ENCODE measurements around the gene THUMPD3. TPM values are rescaled to one million over a fixed set of nuclear protein-coding genes. Genes with fewer than 3 reads are reported as not detected.

THUMPD3 gene
- total RNA-seq, 2 experiments from 2014 or later: 45.8 to 55.1 TPM

- ChIA-PET CTCF (interaction anchor here (0.9 to 1.8 kb wide), 2 partner anchors 9 to 15 kb away, joined by 4 read pairs; no protein-coding TSS in a partner anchor), POLR2A (interaction anchor here (0.8 to 1.2 kb wide), 2 partner anchors 31 to 47 kb away, joined by 3 read pairs; partner anchors contain the start of gene THUMPD3)
- no peak overlapping the region for H3K4me3 Mint-ChIP-seq
- H3K4me1 Mint-ChIP-seq (ENCODE audit: low read depth): peaks cover 40% of the 10 kb centered on the region
- no peak for DNase-seq
- H3K27me3 Mint-ChIP-seq (ENCODE audit: low read depth): no peaks in the 10 kb centered on the region
- peaks cover 43% of the 10 kb centered on the region for H3K36me3 Mint-ChIP-seq (ENCODE audit: low read depth)
- no peak for ATAC-seq
- peaks cover 13% of the 10 kb centered on the region for H3K9me3 Mint-ChIP-seq (ENCODE audit: insufficient read depth)
- H3K27ac Mint-ChIP-seq: no peak overlapping the region
Measured at GRCh38 chr3:9409981-9410854, 47.4 kb downstream of the THUMPD3 start.

DNA sequence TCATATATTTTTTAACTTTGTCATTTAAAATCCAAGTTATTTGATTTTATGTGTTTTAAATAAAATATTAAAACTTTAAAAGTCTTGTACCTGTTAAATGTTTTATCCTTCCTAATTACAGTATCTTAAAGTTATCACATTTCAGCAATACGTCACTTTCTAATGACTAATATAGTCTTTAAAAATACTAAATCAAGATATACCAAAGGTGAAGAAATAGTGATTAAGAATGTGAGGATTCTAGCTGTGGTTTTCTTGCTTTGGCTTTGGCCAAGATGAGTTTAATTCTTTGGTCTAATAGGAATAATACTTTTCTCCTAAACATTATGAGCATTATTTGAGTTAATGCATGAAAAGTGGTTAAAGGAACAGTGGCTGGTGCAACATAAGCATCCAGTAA lies 48.4 kb downstream of the THUMPD3 start:
- POLR2A ChIA-PET: interaction anchor here (1.2 kb wide), 1 partner anchor 48 kb away, joined by 3 read pairs; the partner anchor contains the start of gene THUMPD3
- CTCF ChIA-PET: interaction anchor here (1.8 kb wide), 1 partner anchor 16 kb away, joined by 4 read pairs; no protein-coding TSS in a partner anchor
- no peak for ATAC-seq
- Mint-ChIP-seq H3K36me3 (ENCODE audit: low read depth) (peaks cover 44% of the 10 kb centered on the region), H3K4me3 (no peak overlapping the region), H3K9me3 (ENCODE audit: insufficient read depth) (peaks cover 13% of the 10 kb centered on the region), H3K27ac (no peak overlapping the region), H3K4me1 (ENCODE audit: low read depth) (peaks cover 34% of the 10 kb centered on the region), H3K27me3 (ENCODE audit: low read depth) (no peaks in the 10 kb centered on the region)
- no peak for DNase-seq

- H3K36me3 Mint-ChIP-seq (ENCODE audit: low read depth): peaks cover 40% of the 10 kb centered on the region
- POLR2A ChIA-PET: no interaction called here
- H3K4me3 Mint-ChIP-seq: no peak overlapping the region
- CTCF ChIA-PET: no interaction called here
- H3K9me3 Mint-ChIP-seq (ENCODE audit: insufficient read depth): peaks cover 13% of the 10 kb centered on the region
- DNase-seq (no peak), ATAC-seq (no peak)
- no peaks in the 10 kb centered on the region for H3K27me3 Mint-ChIP-seq (ENCODE audit: low read depth)
- peaks cover 30% of the 10 kb centered on the region for H3K4me1 Mint-ChIP-seq (ENCODE audit: low read depth)
- no peak overlapping the region for H3K27ac Mint-ChIP-seq
Measured at GRCh38 chr3:9412293-9412692, 49.4 kb downstream of the THUMPD3 start.

DNA sequence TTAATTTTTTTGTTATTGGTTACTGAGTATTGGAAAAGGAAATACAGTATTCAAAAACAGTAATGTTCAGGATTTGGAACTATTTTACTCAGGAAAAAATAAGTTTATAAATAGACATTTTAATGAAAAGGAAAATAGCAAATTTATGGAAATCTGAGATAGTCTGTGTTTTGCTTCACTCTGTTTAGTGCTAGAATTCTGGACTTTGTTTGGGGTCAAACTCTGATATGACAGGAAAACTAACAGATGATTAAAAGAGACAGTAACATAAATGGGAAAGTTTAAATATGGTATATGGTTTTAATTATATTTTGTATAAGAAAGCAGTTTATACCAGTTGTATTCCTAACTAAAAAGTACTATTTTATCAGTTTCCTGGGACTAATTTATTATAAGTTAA lies 52.0 kb downstream of the THUMPD3 start:
- ChIA-PET CTCF (no interaction called here), POLR2A (interaction anchor here (0.6 to 1.0 kb wide), 2 partner anchors 12 to 234 kb away, joined by 3 read pairs; partner anchors contain the start of gene MTMR14)

DNA sequence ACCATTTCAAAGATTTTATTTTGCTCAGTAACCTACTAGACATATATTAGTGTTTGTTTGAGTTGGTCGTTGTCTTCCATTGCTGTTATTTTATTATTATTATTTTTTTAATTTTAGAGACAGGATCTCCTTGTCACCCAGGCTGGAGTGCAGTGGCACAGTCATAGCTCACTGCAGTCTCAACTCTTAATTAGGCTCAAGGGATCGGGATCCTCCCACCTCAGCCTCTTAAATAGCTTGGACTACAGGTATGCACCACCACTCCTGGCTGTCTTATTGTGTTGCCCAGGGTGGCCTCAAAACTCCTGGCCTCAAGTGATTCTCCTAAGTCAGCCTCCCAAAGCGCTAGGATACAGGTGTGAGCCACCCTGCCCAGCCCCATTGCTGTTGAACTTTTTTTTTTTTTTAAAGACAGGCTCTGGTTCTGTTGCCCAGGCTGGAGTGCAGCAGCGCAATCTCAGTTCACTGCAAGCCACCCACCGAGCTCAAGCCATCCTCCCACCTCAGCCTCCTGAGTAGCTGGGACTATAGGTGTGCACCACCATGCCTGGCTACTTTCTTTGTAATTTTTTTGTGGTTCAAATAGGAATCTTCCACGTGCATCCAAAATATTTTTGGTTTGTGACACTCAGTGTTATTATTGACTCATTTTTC lies 52.8 kb downstream of the THUMPD3 start:
- POLR2A ChIA-PET: interaction anchor here (0.6 to 2.3 kb wide), 4 partner anchors 12 to 234 kb away, joined by 3 to 15 read pairs (median 4); partner anchors contain the start of genes MTMR14, SETD5 and THUMPD3
- no peak overlapping the region for H3K27ac Mint-ChIP-seq
- no peaks in the 10 kb centered on the region for H3K27me3 Mint-ChIP-seq (ENCODE audit: low read depth)
- CTCF ChIA-PET: interaction anchor here (0.9 kb wide), 1 partner anchor 12 kb away, joined by 3 read pairs; no protein-coding TSS in a partner anchor
- ATAC-seq (no peak), DNase-seq (no peak)
- H3K36me3 Mint-ChIP-seq (ENCODE audit: low read depth): peaks cover 26% of the 10 kb centered on the region
- H3K4me1 Mint-ChIP-seq (ENCODE audit: low read depth): peaks cover 26% of the 10 kb centered on the region
- peaks cover 5% of the 10 kb centered on the region for H3K9me3 Mint-ChIP-seq (ENCODE audit: insufficient read depth)
- no peak overlapping the region for H3K4me3 Mint-ChIP-seq

More for the DNA sequence above, 52.0 kb downstream of the THUMPD3 start:
- peaks cover 5% of the 10 kb centered on the region for H3K9me3 Mint-ChIP-seq (ENCODE audit: insufficient read depth)
- H3K4me3 Mint-ChIP-seq: no peak overlapping the region
- no peaks in the 10 kb centered on the region for H3K27me3 Mint-ChIP-seq (ENCODE audit: low read depth)
- H3K4me1 Mint-ChIP-seq (ENCODE audit: low read depth): peaks cover 25% of the 10 kb centered on the region
- no peak for ATAC-seq
- no peak overlapping the region for H3K27ac Mint-ChIP-seq
- DNase-seq: no peak
- peaks cover 31% of the 10 kb centered on the region for H3K36me3 Mint-ChIP-seq (ENCODE audit: low read depth)

DNA sequence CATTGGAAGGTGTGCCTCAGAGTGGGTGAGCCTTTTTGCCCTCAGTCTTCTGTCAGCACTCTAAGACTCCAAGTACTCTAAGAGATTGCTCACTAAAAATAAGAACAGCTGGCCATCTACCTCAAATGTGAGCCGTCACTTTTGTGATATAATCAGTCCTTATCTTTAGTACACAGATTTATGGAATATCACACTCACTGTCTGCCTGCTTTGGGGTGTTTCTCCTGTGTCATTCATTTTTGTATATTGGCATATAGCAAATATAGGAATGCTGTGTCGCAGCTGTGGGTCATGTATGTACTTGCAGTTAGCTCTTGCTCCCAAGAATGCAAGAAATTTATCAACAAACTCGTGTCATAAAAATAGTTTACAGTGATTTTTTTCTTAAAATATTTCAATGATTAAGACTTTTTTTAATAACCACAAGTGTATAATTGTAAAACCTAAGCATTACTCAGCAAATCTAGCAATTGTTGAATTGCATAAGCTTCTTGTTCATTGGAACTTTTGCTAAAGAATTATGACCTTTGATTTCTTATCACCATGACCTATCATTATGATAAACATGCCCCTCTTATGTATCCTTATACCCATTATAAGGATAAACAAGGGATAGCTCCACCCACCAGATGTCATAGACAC lies 53.4 kb downstream of the THUMPD3 start:
- Mint-ChIP-seq H3K9me3 (ENCODE audit: insufficient read depth) (peaks cover 5% of the 10 kb centered on the region), H3K27me3 (ENCODE audit: low read depth) (no peaks in the 10 kb centered on the region), H3K4me1 (ENCODE audit: low read depth) (peaks cover 30% of the 10 kb centered on the region), H3K4me3 (no peak overlapping the region), H3K27ac (no peak overlapping the region), H3K36me3 (ENCODE audit: low read depth) (peaks cover 26% of the 10 kb centered on the region)
- ATAC-seq: no peak
- CTCF ChIA-PET: interaction anchor here (0.7 to 0.9 kb wide), 3 partner anchors 12 to 63 kb away, joined by 3 read pairs; no protein-coding TSS in a partner anchor
- POLR2A ChIA-PET: interaction anchor here (0.9 to 2.3 kb wide), 3 partner anchors 16 to 53 kb away, joined by 3 to 15 read pairs (median 4); partner anchors contain the start of genes SETD5 and THUMPD3
- no peak for DNase-seq

DNA sequence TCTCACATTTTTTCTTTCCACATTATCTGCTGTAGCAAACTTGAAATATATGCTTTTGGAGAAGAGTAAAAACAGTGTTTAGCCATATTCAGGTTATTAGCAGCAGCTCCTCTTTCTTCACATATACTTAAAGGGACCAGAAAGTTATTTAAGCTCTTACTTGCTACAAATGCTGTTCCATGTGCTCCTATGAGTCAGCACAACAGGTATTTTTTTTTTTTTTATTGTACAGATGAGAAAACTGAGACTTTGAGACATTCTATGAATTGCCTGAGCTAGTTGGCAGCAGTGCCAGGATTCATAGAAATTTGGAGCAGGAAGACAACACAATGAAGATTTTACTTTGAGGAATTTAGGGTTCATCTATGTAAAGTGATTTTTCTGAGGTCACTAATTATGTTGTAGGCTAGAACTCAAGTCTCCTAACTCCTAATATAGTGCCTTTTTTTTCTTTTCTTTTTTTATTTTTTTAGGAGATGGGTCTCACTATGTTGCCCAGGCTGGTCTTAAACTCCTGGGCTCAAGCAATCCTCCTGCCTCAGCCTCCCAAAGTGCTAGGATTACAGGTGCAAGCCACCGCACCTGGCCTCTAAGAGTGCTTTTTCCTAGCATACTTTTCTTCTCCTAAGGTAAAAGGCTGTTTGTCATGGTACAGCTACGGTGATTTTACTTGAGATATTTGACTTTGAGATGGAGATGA lies 58.1 kb downstream of the THUMPD3 start:
- Mint-ChIP-seq H3K27me3 (ENCODE audit: low read depth) (no peaks in the 10 kb centered on the region), H3K9me3 (ENCODE audit: insufficient read depth) (no peaks in the 10 kb centered on the region), H3K4me3 (no peak overlapping the region), H3K36me3 (ENCODE audit: low read depth) (peaks cover 25% of the 10 kb centered on the region), H3K27ac (no peak overlapping the region), H3K4me1 (ENCODE audit: low read depth) (peaks cover 28% of the 10 kb centered on the region)
- DNase-seq (no peak), ATAC-seq (no peak)
- CTCF ChIA-PET: interaction anchor here (1.2 to 2.5 kb wide), 3 partner anchors 22 to 68 kb away, joined by 3 to 12 read pairs (median 4); no protein-coding TSS in a partner anchor
- POLR2A ChIA-PET: interaction anchor here (0.6 to 1.8 kb wide), 2 partner anchors 25 to 180 kb away, joined by 4 to 12 read pairs; no protein-coding TSS in a partner anchor

- peaks cover 31% of the 10 kb centered on the region for H3K4me1 Mint-ChIP-seq (ENCODE audit: low read depth)
- ATAC-seq (peak; percentile 60), DNase-seq (no peak)
- CTCF ChIA-PET: interaction anchor here (0.7 to 4.5 kb wide), 4 partner anchors 10 to 70 kb away, joined by 3 to 24 read pairs (median 5); no protein-coding TSS in a partner anchor
- no peaks in the 10 kb centered on the region for H3K9me3 Mint-ChIP-seq (ENCODE audit: insufficient read depth)
- no peak overlapping the region for H3K4me3 Mint-ChIP-seq
- POLR2A ChIA-PET: interaction anchor here (0.6 to 0.8 kb wide), 2 partner anchors 26 to 27 kb away, joined by 3 read pairs; no protein-coding TSS in a partner anchor
- no peaks in the 10 kb centered on the region for H3K27me3 Mint-ChIP-seq (ENCODE audit: low read depth)
- peaks cover 32% of the 10 kb centered on the region for H3K36me3 Mint-ChIP-seq (ENCODE audit: low read depth)
- H3K27ac Mint-ChIP-seq: peak overlapping the region; percentile 66
Measured at GRCh38 chr3:9422712-9423424, 60.0 kb downstream of the THUMPD3 start.

GRCh38 chr3:9428411-9428810 lies 65.6 kb downstream of the THUMPD3 start:
- no peak for ATAC-seq
- CTCF ChIA-PET: interaction anchor here (1.1 kb wide), 1 partner anchor 75 kb away, joined by 3 read pairs; no protein-coding TSS in a partner anchor
- H3K36me3 Mint-ChIP-seq (ENCODE audit: low read depth): peaks cover 61% of the 10 kb centered on the region
- DNase-seq: no peak
- H3K4me1 Mint-ChIP-seq (ENCODE audit: low read depth): peaks cover 10% of the 10 kb centered on the region
- H3K4me3 Mint-ChIP-seq: no peak overlapping the region
- no peaks in the 10 kb centered on the region for H3K27me3 Mint-ChIP-seq (ENCODE audit: low read depth)
- H3K9me3 Mint-ChIP-seq (ENCODE audit: insufficient read depth): no peaks in the 10 kb centered on the region
- no peak overlapping the region for H3K27ac Mint-ChIP-seq
- POLR2A ChIA-PET: no interaction called here

DNA sequence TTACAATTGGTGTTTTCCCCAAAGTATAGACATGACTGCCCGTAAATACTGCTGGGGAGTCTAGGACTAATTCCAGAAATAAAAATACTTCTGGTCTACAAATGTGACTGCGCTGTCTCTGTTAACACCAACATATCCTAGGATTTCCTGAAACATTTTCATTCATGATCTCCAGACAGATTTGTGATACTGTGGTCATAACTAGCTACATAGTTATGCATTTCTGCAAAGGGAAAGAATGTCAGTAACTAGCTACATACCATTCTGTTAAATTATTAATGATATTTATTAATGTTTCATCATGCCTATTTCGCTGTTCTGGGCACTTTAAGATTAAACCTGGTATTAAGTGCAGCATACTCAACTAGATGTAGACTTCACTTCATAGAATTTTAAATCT lies 67.9 kb downstream of the THUMPD3 start:
- ATAC-seq: no peak

More for the DNA sequence above, 67.9 kb downstream of the THUMPD3 start:
- H3K4me1 Mint-ChIP-seq (ENCODE audit: low read depth): peaks cover 5% of the 10 kb centered on the region
- no peaks in the 10 kb centered on the region for H3K27me3 Mint-ChIP-seq (ENCODE audit: low read depth)
- no peaks in the 10 kb centered on the region for H3K9me3 Mint-ChIP-seq (ENCODE audit: insufficient read depth)
- no peak for DNase-seq
- peaks cover 75% of the 10 kb centered on the region for H3K36me3 Mint-ChIP-seq (ENCODE audit: low read depth)
- POLR2A ChIA-PET: no interaction called here
- no peak overlapping the region for H3K27ac Mint-ChIP-seq
- H3K4me3 Mint-ChIP-seq: no peak overlapping the region
- CTCF ChIA-PET: interaction anchor here (0.7 kb wide), 1 partner anchor 22 kb away, joined by 4 read pairs; no protein-coding TSS in a partner anchor

Data from activated CD8-positive, alpha-beta T cell treated with anti-CD3 and anti-CD28 coated beads, Interleukin-2, amount 10 ng/mL, durations not matched to agents 7 days and 5 days (primary cell).